GM21360 (cell line): ENCODE measurements around the gene PLEKHA1.

ENCODE experiments used
- ATAC-seq: cut with Tn5 transposase; IDR thresholded peaks from one replicate; pipeline ENCODE4 v1.9.1; 2021; ENCODE audit warnings: mild to moderate bottlenecking, moderate library complexity; ENCODE audit not compliant: unreplicated experiment

The PLEKHA1 gene

GRCh38 chr10:122459561-122460273, 85.2 kb downstream of the PLEKHA1 start:
- no peak for ATAC-seq

- no peak for ATAC-seq
These were observed 86.4 kb downstream of the PLEKHA1 start for GRCh38 chr10:122460891-122461293.

GRCh38 chr10:122461367-122461728, 86.8 kb downstream of the PLEKHA1 start, which contains the start of gene HTRA1:
HTRA1 (plus strand) TSS chr10:122461553; CDS start chr10:122461653, 100 bp downstream.
- no peak for ATAC-seq

- no peak for ATAC-seq
These were observed 87.4 kb downstream of the PLEKHA1 start for GRCh38 chr10:122461729-122462532.

- no peak for ATAC-seq
These were observed 88.3 kb downstream of the PLEKHA1 start for GRCh38 chr10:122462533-122463465.

- no peak for ATAC-seq
These were observed 89.2 kb downstream of the PLEKHA1 start for GRCh38 chr10:122463466-122464249.

- ATAC-seq, result no peak
These were observed 89.7 kb downstream of the PLEKHA1 start for GRCh38 chr10:122464250-122464510.

GRCh38 chr10:122464586-122464985, 90.1 kb downstream of the PLEKHA1 start:
- no peak for ATAC-seq

- ATAC-seq, result no peak
These were observed 91.0 kb downstream of the PLEKHA1 start for GRCh38 chr10:122465401-122466040.

- ATAC-seq, result no peak
These were observed 92.5 kb downstream of the PLEKHA1 start for GRCh38 chr10:122466951-122467381.

GRCh38 chr10:122467701-122468100, 93.2 kb downstream of the PLEKHA1 start:
- ATAC-seq, result no peak

- no peak for ATAC-seq
These were observed 93.9 kb downstream of the PLEKHA1 start for GRCh38 chr10:122468307-122468925.

- ATAC-seq, result no peak
These were observed 94.6 kb downstream of the PLEKHA1 start for GRCh38 chr10:122468926-122469781.

- no peak for ATAC-seq
These were observed 95.3 kb downstream of the PLEKHA1 start for GRCh38 chr10:122469848-122470247.

GRCh38 chr10:122471531-122472177, 97.1 kb downstream of the PLEKHA1 start:
- ATAC-seq, result no peak

GRCh38 chr10:122473116-122473515, 98.6 kb downstream of the PLEKHA1 start:
- ATAC-seq, result no peak

GRCh38 chr10:122474131-122474818, 99.8 kb downstream of the PLEKHA1 start:
- ATAC-seq, result no peak

GRCh38 chr10:122475100-122475499, 100.6 kb downstream of the PLEKHA1 start:
- ATAC-seq, result no peak
